Smooth muscle cell (in vitro differentiated cells): ENCODE results near the gene CCDC146. TPM values are rescaled to one million over a fixed set of nuclear protein-coding genes. Genes with fewer than 3 reads are reported as not detected.

ENCODE experiments used
- DNase-seq: peaks from one replicate; lab custom pipeline; 2025; ENCODE audit not compliant: unreplicated experiment; lab: John Stamatoyannopoulos, UW
- H2AFZ ChIP-seq: fragments of 200-600 bp; sonication (generic); 2 replicates; pipeline ENCODE4 v1.6.0; 2016; ENCODE audit warnings: antibody characterized with exemption, low read depth, mild to moderate bottlenecking
- H3F3A ChIP-seq: fragments of 200-600 bp; sonication (generic); 2 replicates; pipeline ENCODE4 v1.6.0; 2017; ENCODE audit warnings: antibody characterized with exemption, low read depth
- H3K27ac ChIP-seq: fragments of 200-600 bp; sonication (generic); 2 replicates; pipeline ENCODE4 v1.5.1; 2016; ENCODE audit warnings: low read depth, mild to moderate bottlenecking
- H3K27me3 ChIP-seq: fragments of 200-600 bp; sonication (generic); 2 replicates; pipeline ENCODE4 v1.6.1; 2016; ENCODE audit warnings: low read depth, mild to moderate bottlenecking
- H3K36me3 ChIP-seq: fragments of 200-600 bp; sonication (generic); 2 replicates; pipeline ENCODE4 v1.5.1; 2016; ENCODE audit warnings: low read depth
- H3K4me1 ChIP-seq: fragments of 200-600 bp; sonication (generic); 2 replicates; pipeline ENCODE4 v1.5.1; 2016; ENCODE audit warnings: low read depth
- H3K4me2 ChIP-seq: fragments of 200-600 bp; sonication (generic); 2 replicates; pipeline ENCODE4 v1.6.0; 2016; ENCODE audit warnings: mild to moderate bottlenecking
- H3K4me3 ChIP-seq: fragments of 200-600 bp; sonication (generic); 2 replicates; pipeline ENCODE4 v1.5.1; 2016; ENCODE audit warnings: mild to moderate bottlenecking
- H3K79me2 ChIP-seq: fragments of 200-600 bp; sonication (generic); 2 replicates; pipeline ENCODE4 v1.6.0; 2016; ENCODE audit warnings: low read depth, mild to moderate bottlenecking
- H3K9ac ChIP-seq: fragments of 200-600 bp; sonication (generic); 2 replicates; pipeline ENCODE4 v1.6.0; 2016; ENCODE audit warnings: low read depth
- H3K9me3 ChIP-seq: fragments of 200-600 bp; sonication (generic); replicated peaks from 2 replicates; pipeline ENCODE4 v1.5.1; 2016; ENCODE audit warnings: low read depth
- H4K20me1 ChIP-seq: fragments of 200-600 bp; sonication (generic); 2 replicates; pipeline ENCODE4 v1.6.0; 2016; ENCODE audit warnings: low read depth
- CTCF ChIP-seq: fragments of 200-600 bp; sonication (generic); IDR thresholded peaks from 2 replicates; pipeline ENCODE4 v1.5.1; 2017; ENCODE audit warnings: borderline replicate concordance, mild to moderate bottlenecking, antibody characterized with exemption; ENCODE audit not compliant: insufficient read depth, poor library complexity, severe bottlenecking
- WGBS: methylation state at CpG from one replicate; pipeline ENCODE4 v1.1.7; 2016; ENCODE audit warnings: low lambda C conversion rate; 5-methylcytosine and 5-hydroxymethylcytosine counted together
- polyA plus RNA-seq: library from polyadenylated mRNA; unstranded; fragments of >200 nt; fragmentation: Nextera tagmentation; extraction: Ambion mirVana; gene quantifications from 2 replicates; pipeline ENCODE4 v1.2.1, GENCODE V29; 2016
- total RNA-seq: library from RNA; depleted of rRNA; stranded (reverse); fragments of >200 nt; gene quantifications from 2 replicates; pipeline ENCODE4 v1.2.3, GENCODE V29; 2014

Gene CCDC146
- total and polyA plus RNA-seq, 2 experiments from 2014 or later: 0.77 to 7.3 TPM

- no peaks in the 10 kb centered on the region for H3K4me1 ChIP-seq
- no peak overlapping the region for H2AFZ ChIP-seq
- 98% methylated on average over 2 of the region's 2 CpGs for WGBS
- no peak overlapping the region for H3K9ac ChIP-seq
- H3K36me3 ChIP-seq: no peaks in the 10 kb centered on the region
- no peaks in the 10 kb centered on the region for H3K79me2 ChIP-seq
- no peak overlapping the region for H3K4me2 ChIP-seq
- no peak overlapping the region for H3K27ac ChIP-seq
- H4K20me1 ChIP-seq: no peaks in the 10 kb centered on the region
- H3K4me3 ChIP-seq: no peak overlapping the region
- no peak for TF ChIP-seq CTCF
- H3K27me3 ChIP-seq: no peaks in the 10 kb centered on the region
- DNase-seq: no peak
- no peaks in the 10 kb centered on the region for H3K9me3 ChIP-seq
- no peaks in the 10 kb centered on the region for H3F3A ChIP-seq
Observed at GRCh38 chr7:77185866-77186265, 63.5 kb downstream of the CCDC146 start.

- Histone ChIP-seq H3K27me3 (no peaks in the 10 kb centered on the region), H3K36me3 (no peaks in the 10 kb centered on the region), H3K4me1 (no peaks in the 10 kb centered on the region), H3K79me2 (no peaks in the 10 kb centered on the region), H3K4me2 (no peak overlapping the region), H3K9ac (no peak overlapping the region), H3K27ac (no peak overlapping the region), H3K9me3 (no peaks in the 10 kb centered on the region), H4K20me1 (no peaks in the 10 kb centered on the region), H2AFZ (no peak overlapping the region), H3K4me3 (no peak overlapping the region), H3F3A (no peaks in the 10 kb centered on the region)
- WGBS: 81% methylated on average over 4 of the region's 4 CpGs
- no peak for DNase-seq
- no peak for TF ChIP-seq CTCF
Observed at GRCh38 chr7:77188731-77189437, 66.5 kb downstream of the CCDC146 start.

GRCh38 chr7:77197141-77197540 lies 74.7 kb downstream of the CCDC146 start:
- Histone ChIP-seq H3K4me3 (no peak overlapping the region), H2AFZ (no peak overlapping the region), H4K20me1 (no peaks in the 10 kb centered on the region), H3K9ac (no peak overlapping the region), H3K4me2 (no peak overlapping the region), H3K4me1 (peaks cover 8% of the 10 kb centered on the region), H3F3A (no peaks in the 10 kb centered on the region), H3K9me3 (no peaks in the 10 kb centered on the region), H3K79me2 (no peaks in the 10 kb centered on the region), H3K27ac (no peak overlapping the region), H3K36me3 (no peaks in the 10 kb centered on the region), H3K27me3 (peaks cover 6% of the 10 kb centered on the region)
- no peak for TF ChIP-seq CTCF
- DNase-seq: no peak
- WGBS: 94% methylated on average over 4 of the region's 4 CpGs
